PC-9 (cell line): ENCODE measurements around the gene HELZ. TPM values are rescaled to one million over a fixed set of nuclear protein-coding genes. Genes with fewer than 3 reads are reported as not detected.

ENCODE experiments used
- BruUV-seq: library from RNA; stranded (reverse); fragments of 400-500 nt; replicated peaks from 2 replicates; lab custom pipeline; 2021; lab: Mats Ljungman, UMichigan
- CTCF ChIA-PET: fragments of 300-600 bp; sonication (Branson Sonifier 250); formaldehyde crosslinking; loops from one replicate; lab custom pipeline; 2022; ENCODE audit warnings: antibody characterized with exemption; lab: Charles Lee
- POLR2A ChIA-PET: fragments of 300-600 bp; sonication (Branson Sonifier 250); formaldehyde crosslinking; loops from one replicate; lab custom pipeline; 2022; ENCODE audit warnings: antibody characterized with exemption; ENCODE audit not compliant: unreplicated experiment; lab: Charles Lee
- DNase-seq, 2 experiments: peaks; one replicate each; pipeline versions ENCODE4 v3.0.0 to v3.0.0-alpha.2; 2015 to 2022; ENCODE audit warnings: mixed read lengths in 1 of 2
- H2AFZ ChIP-seq: fragments of 200-600 bp; sonication (generic); 2 replicates; pipeline ENCODE4 v1.8.1; 2017; ENCODE audit warnings: antibody characterized with exemption
- H3F3A ChIP-seq: fragments of 200-600 bp; sonication (generic); 2 replicates; pipeline ENCODE4 v1.8.1; 2017; ENCODE audit warnings: antibody characterized with exemption, mild to moderate bottlenecking, low read depth; ENCODE audit not compliant: insufficient read depth
- H3K27ac ChIP-seq: fragments of 200-600 bp; sonication (generic); 2 replicates; pipeline ENCODE4 v1.6.1; 2016; ENCODE audit warnings: mixed run types
- H3K27me3 ChIP-seq: fragments of 200-600 bp; sonication (generic); 2 replicates; pipeline ENCODE4 v1.6.1; 2016; ENCODE audit warnings: low read depth, mixed run types; ENCODE audit not compliant: insufficient read depth
- H3K36me3 ChIP-seq: fragments of 200-600 bp; sonication (generic); 2 replicates; pipeline ENCODE4 v1.6.1; 2016; ENCODE audit warnings: low read depth, mixed run types
- H3K4me1 ChIP-seq: fragments of 200-600 bp; sonication (generic); replicated peaks from 2 replicates; pipeline ENCODE4 v1.6.1; 2016; ENCODE audit warnings: mixed run types; ENCODE audit not compliant: insufficient read depth
- H3K4me2 ChIP-seq: fragments of 200-600 bp; sonication (generic); 2 replicates; pipeline ENCODE4 v1.6.1; 2017; ENCODE audit warnings: mixed run types
- H3K4me3 ChIP-seq: fragments of 200-600 bp; sonication (generic); 2 replicates; pipeline ENCODE4 v1.6.1; 2016; ENCODE audit warnings: mixed run types
- H3K79me2 ChIP-seq: fragments of 200-600 bp; sonication (generic); 2 replicates; pipeline ENCODE4 v1.6.1; 2017; ENCODE audit warnings: low read depth, mixed run types
- H3K9me2 ChIP-seq: fragments of 200-600 bp; sonication (generic); 2 replicates; pipeline ENCODE4 v1.8.1; 2017; ENCODE audit warnings: mild to moderate bottlenecking; ENCODE audit not compliant: insufficient read depth
- H3K9me3 ChIP-seq: fragments of 200-600 bp; sonication (generic); 2 replicates; pipeline ENCODE4 v1.8.1; 2016; ENCODE audit warnings: low read depth; ENCODE audit not compliant: insufficient read depth
- H4K20me1 ChIP-seq: fragments of 200-600 bp; sonication (generic); 2 replicates; pipeline ENCODE4 v1.8.1; 2017; ENCODE audit not compliant: insufficient read depth
- EZH2 ChIP-seq: fragments of 200-600 bp; sonication (generic); IDR thresholded peaks from 2 replicates; pipeline ENCODE4 v1.8.0; 2017; ENCODE audit warnings: antibody characterized with exemption, low read depth
- intact Hi-C: fragments of 100-400 bp; cut with micrococcal nuclease; formaldehyde crosslinking; loops from one replicate; pipeline ENCODE4 v1.10.0; 2022; ENCODE audit not compliant: unreplicated experiment
- total RNA-seq: library from RNA; stranded (reverse); gene quantifications from 2 replicates; pipeline ENCODE4 v1.2.3, GENCODE V29; 2021
- TF ChIP-seq, protein P1 (sequence below): fragments of 200-600 bp; sonication (generic); conservative IDR thresholded peaks from 2 replicates; pipeline ENCODE4 v1.6.1; 2017; ENCODE audit warnings: mixed run types, antibody characterized with exemption, mild to moderate bottlenecking, moderate library complexity

HELZ gene
- total RNA-seq, 1 experiment from 2014 or later, result 38.0 TPM

DNA sequence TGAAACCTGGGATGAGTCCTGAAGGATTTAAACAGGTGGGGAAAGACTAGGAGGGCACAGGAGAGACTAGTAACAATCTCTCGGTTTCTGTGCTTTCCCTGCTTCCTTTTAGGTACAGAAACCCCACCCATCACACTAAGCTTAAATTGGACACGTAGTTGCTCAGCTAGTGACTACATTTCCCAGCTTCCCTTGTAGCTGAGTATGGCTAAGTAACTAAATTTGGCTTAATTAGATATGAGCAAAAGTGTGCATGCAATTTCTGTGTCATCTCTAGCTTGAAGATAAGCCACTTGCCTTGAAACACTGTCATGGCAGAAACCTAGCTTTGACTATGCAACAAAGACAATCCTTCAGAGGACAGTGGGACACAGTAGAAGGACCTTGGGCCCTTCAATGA, 164.2 kb downstream of the HELZ start:
- POLR2A ChIA-PET, result no interaction called here
- no peak overlapping the region for H2AFZ ChIP-seq
- H3K36me3 ChIP-seq, result no peaks in the 10 kb centered on the region
- intact Hi-C loops, result loop anchor here (5.0 kb wide), 1 partner anchor 364 kb away; no protein-coding TSS in a partner anchor
- H3K79me2 ChIP-seq, result no peaks in the 10 kb centered on the region
- no TSS peak for BruUV-seq
- no peaks in the 10 kb centered on the region for H4K20me1 ChIP-seq
- H3K9me2 ChIP-seq, result no peaks in the 10 kb centered on the region
- TF ChIP-seq, protein P1, sequence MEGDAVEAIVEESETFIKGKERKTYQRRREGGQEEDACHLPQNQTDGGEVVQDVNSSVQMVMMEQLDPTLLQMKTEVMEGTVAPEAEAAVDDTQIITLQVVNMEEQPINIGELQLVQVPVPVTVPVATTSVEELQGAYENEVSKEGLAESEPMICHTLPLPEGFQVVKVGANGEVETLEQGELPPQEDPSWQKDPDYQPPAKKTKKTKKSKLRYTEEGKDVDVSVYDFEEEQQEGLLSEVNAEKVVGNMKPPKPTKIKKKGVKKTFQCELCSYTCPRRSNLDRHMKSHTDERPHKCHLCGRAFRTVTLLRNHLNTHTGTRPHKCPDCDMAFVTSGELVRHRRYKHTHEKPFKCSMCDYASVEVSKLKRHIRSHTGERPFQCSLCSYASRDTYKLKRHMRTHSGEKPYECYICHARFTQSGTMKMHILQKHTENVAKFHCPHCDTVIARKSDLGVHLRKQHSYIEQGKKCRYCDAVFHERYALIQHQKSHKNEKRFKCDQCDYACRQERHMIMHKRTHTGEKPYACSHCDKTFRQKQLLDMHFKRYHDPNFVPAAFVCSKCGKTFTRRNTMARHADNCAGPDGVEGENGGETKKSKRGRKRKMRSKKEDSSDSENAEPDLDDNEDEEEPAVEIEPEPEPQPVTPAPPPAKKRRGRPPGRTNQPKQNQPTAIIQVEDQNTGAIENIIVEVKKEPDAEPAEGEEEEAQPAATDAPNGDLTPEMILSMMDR, result no peak
- no peak for TF ChIP-seq EZH2
- CTCF ChIA-PET, result no interaction called here
- H3K27ac ChIP-seq, result no peak overlapping the region
- no peak overlapping the region for H3K4me3 ChIP-seq
- no peaks in the 10 kb centered on the region for H3K27me3 ChIP-seq
- H3K4me2 ChIP-seq, result no peak overlapping the region
- H3K9me3 ChIP-seq, result no peaks in the 10 kb centered on the region
- no peak for DNase-seq
- 0 out of 2 replicates have a peak, but pooled peaks cover 7% of the 10 kb centered on the region for H3F3A ChIP-seq
- H3K4me1 ChIP-seq, result no peaks in the 10 kb centered on the region

DNA sequence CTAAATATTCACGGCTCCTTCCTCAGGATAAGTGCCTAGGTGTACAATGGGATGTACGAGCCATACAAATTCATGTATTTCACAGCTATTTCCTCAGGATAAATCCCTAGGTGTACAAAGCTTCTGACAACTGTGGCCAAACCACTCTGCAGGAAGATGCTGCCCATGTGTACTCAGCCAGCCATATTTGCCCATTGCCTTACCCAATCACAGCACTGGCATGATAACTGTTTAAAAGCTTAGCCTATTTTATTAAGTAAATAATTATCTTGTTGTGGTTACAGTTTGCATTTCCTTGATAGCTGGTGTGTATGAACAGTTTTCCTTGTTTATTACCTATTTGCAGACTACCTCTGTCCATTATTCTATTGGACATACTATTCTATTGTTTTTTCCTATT, 165.5 kb downstream of the HELZ start:
- no peaks in the 10 kb centered on the region for H3K36me3 ChIP-seq
- H3K27ac ChIP-seq, result no peak overlapping the region
- no peaks in the 10 kb centered on the region for H3K27me3 ChIP-seq
- DNase-seq, result no peak
- intact Hi-C loops, result no loop called here
- TF ChIP-seq EZH2, result no peak
- TF ChIP-seq, protein P1, result no peak
- CTCF ChIA-PET, result no interaction called here
- no peaks in the 10 kb centered on the region for H4K20me1 ChIP-seq
- no peaks in the 10 kb centered on the region for H3K4me1 ChIP-seq
- H2AFZ ChIP-seq, result no peak overlapping the region
- H3F3A ChIP-seq, result 0 out of 2 replicates have a peak, but pooled peaks cover 7% of the 10 kb centered on the region
- H3K4me2 ChIP-seq, result no peak overlapping the region
- POLR2A ChIA-PET, result interaction anchor here (0.6 kb wide), 1 partner anchor 10 kb away, joined by 5 read pairs; no protein-coding TSS in a partner anchor
- H3K9me3 ChIP-seq, result no peaks in the 10 kb centered on the region
- no peaks in the 10 kb centered on the region for H3K79me2 ChIP-seq
- no peaks in the 10 kb centered on the region for H3K9me2 ChIP-seq
- no TSS peak for BruUV-seq
- no peak overlapping the region for H3K4me3 ChIP-seq

DNA sequence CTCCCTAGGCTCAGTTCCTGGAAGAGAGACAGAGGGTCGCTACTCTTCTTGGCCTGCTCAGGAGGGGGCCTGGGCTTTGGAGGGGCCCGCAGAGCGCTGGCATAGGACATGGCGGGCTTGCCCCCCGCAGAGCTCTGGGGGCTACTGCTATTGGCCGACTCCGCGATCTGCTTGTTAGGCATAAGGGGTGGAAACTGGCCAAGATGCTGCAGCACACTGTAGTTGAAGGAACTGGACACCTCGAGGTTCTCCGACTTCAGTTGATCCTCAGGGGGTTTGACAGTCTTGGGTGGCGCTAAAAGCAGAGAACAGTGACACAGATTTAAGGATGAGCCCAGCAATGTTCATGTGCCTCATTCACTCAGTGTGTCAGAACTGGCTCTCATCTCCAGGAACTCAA, 166.7 kb downstream of the HELZ start:
- no peak for TF ChIP-seq EZH2
- TF ChIP-seq, protein P1, result no peak
- no peak overlapping the region for H2AFZ ChIP-seq
- no peaks in the 10 kb centered on the region for H3K27me3 ChIP-seq
- H3K9me2 ChIP-seq, result no peaks in the 10 kb centered on the region
- POLR2A ChIA-PET, result no interaction called here
- H3K4me1 ChIP-seq, result no peaks in the 10 kb centered on the region
- H3K36me3 ChIP-seq, result no peaks in the 10 kb centered on the region
- CTCF ChIA-PET, result no interaction called here
- 0 out of 2 replicates have a peak, but pooled peaks cover 7% of the 10 kb centered on the region for H3F3A ChIP-seq
- BruUV-seq, result no TSS peak
- H3K4me3 ChIP-seq, result no peak overlapping the region
- intact Hi-C loops, result no loop called here
- DNase-seq, result no peak
- no peaks in the 10 kb centered on the region for H3K79me2 ChIP-seq
- H3K9me3 ChIP-seq, result no peaks in the 10 kb centered on the region
- H3K27ac ChIP-seq, result no peak overlapping the region
- H3K4me2 ChIP-seq, result no peak overlapping the region
- H4K20me1 ChIP-seq, result no peaks in the 10 kb centered on the region
